A549 (cell line): ENCODE results near the gene HOXC10. TPM values are rescaled to one million over a fixed set of nuclear protein-coding genes. Genes with fewer than 3 reads are reported as not detected.

ENCODE experiments used
- ATAC-seq, 2 experiments: fragments of 200-7000 bp in 1 of 2; fragments of >200 bp in 1 of 2; cut with Nextera tagmentation in 1 of 2; cut with Tn5 transposase in 1 of 2; 3 replicates each; pipeline versions ENCODE4 v1.8.0 to v1.9.1; 2018 to 2020; ENCODE audit warnings: mild to moderate bottlenecking in 1 of 2, moderate library complexity in 1 of 2
- CTCF ChIA-PET: fragments of 300-600 bp; sonication (Branson Sonifier 250); formaldehyde crosslinking; extraction: SDS; loops from one replicate; lab custom pipeline; 2021; ENCODE audit warnings: antibody characterized with exemption, inconsistent platforms; lab: Yijun Ruan, JAX
- POLR2A ChIA-PET: fragments of 350-600 bp; formaldehyde crosslinking; extraction: SDS; loops from one replicate; lab custom pipeline; 2021; ENCODE audit warnings: antibody characterized with exemption, inconsistent platforms; lab: Yijun Ruan, JAX
- DNase-seq, 2 experiments: peaks; one replicate each; pipeline versions ENCODE4 v3.0.0 to v3.0.0-alpha.2; 2011 to 2016; ENCODE audit warnings: low read depth in 1 of 2, low spot score in 1 of 2
- FAIRE-seq: peaks from 2 replicates; lab custom pipeline; 2011; peaks lifted over from hg19 to GRCh38; lab: Jason Lieb, UNC
- H3K27ac ChIP-seq, 2 experiments: fragments of >200 bp; sonication (Bioruptor Twin); formaldehyde crosslinking; 3 replicates each; pipeline ENCODE4 v1.5.1; 2016 to 2017
- H3K4me1 ChIP-seq: fragments of >200 bp; sonication (Bioruptor Twin); formaldehyde crosslinking; 3 replicates; pipeline ENCODE4 v1.6.1; 2016
- H3K4me2 ChIP-seq: fragments of >200 bp; sonication (Bioruptor Twin); formaldehyde crosslinking; 3 replicates; pipeline ENCODE4 v1.6.1; 2016
- H3K4me3 ChIP-seq: fragments of >200 bp; sonication (Bioruptor Twin); formaldehyde crosslinking; 3 replicates; pipeline ENCODE4 v1.5.1; 2016
- H3K9me3 ChIP-seq: fragments of >200 bp; sonication (Bioruptor Twin); formaldehyde crosslinking; 3 replicates; pipeline ENCODE4 v1.6.1; 2016
- BCL3 ChIP-seq: fragments of >200 bp; sonication (Bioruptor Twin); formaldehyde crosslinking; IDR thresholded peaks from 3 replicates; pipeline ENCODE4 v1.6.1; 2016
- CHD2 ChIP-seq: fragments of 150-350 bp; IDR thresholded peaks from 2 replicates; pipeline ENCODE4 v1.6.1; 2014; ENCODE audit warnings: low read length; ENCODE audit not compliant: partially characterized antibody
- CTCF ChIP-seq: fragments of >200 bp; sonication (Bioruptor Twin); formaldehyde crosslinking; IDR thresholded peaks from 3 replicates; pipeline ENCODE4 v1.5.1; 2016
- ELK1 ChIP-seq: fragments of 150-350 bp; IDR thresholded peaks from 2 replicates; pipeline ENCODE4 v1.6.1; 2014; ENCODE audit warnings: low read depth, mild to moderate bottlenecking, low read length
- ESRRA ChIP-seq: fragments of 150-350 bp; IDR thresholded peaks from 2 replicates; pipeline ENCODE4 v1.6.1; 2014; ENCODE audit warnings: mild to moderate bottlenecking, low read length, borderline replicate concordance
- FOSB ChIP-seq: fragments of 250-450 bp; sonication (Bioruptor Pico); IDR thresholded peaks from 2 replicates; pipeline ENCODE4 v1.5.0; 2020; ENCODE audit warnings: mild to moderate bottlenecking, moderate library complexity
- FOXS1 ChIP-seq: fragments of 250-450 bp; sonication (Bioruptor Pico); IDR thresholded peaks from 2 replicates; pipeline ENCODE4 v1.5.0; 2020; ENCODE audit warnings: mild to moderate bottlenecking, moderate library complexity
- GATA3 ChIP-seq: IDR thresholded peaks from 2 replicates; pipeline ENCODE4 v1.6.1; 2012; ENCODE audit warnings: borderline replicate concordance
- HES2 ChIP-seq: fragments of >200 bp; sonication (Bioruptor Twin); formaldehyde crosslinking; IDR thresholded peaks from 2 replicates; pipeline ENCODE4 v1.6.1; 2016
- JUN ChIP-seq, 2 experiments: fragments of >200 bp; sonication (Bioruptor Twin); formaldehyde crosslinking; IDR thresholded peaks; 2 replicates in 1 of 2; 3 replicates in 1 of 2; pipeline ENCODE4 v1.6.1; 2016 to 2017
- KDM5A ChIP-seq: fragments of 200-600 bp; sonication (generic); IDR thresholded peaks from 2 replicates; pipeline ENCODE4 v1.6.1; 2016; ENCODE audit warnings: antibody characterized with exemption, mild to moderate bottlenecking
- MYC ChIP-seq: IDR thresholded peaks from 2 replicates; pipeline ENCODE4 v1.6.1; 2012; ENCODE audit warnings: mild to moderate bottlenecking, inconsistent platforms, low read length, improper control_type of control experiment, borderline replicate concordance
- RARB ChIP-seq: fragments of 250-450 bp; sonication (Bioruptor Pico); IDR thresholded peaks from 2 replicates; pipeline ENCODE4 v1.8.0; 2021; ENCODE audit warnings: mild to moderate bottlenecking, moderate library complexity
- RCOR1 ChIP-seq: fragments of 150-350 bp; IDR thresholded peaks from 2 replicates; pipeline ENCODE4 v1.6.1; 2014; ENCODE audit warnings: antibody characterized with exemption, low read length, low read depth
- REST ChIP-seq: fragments of 200-600 bp; sonication (generic); IDR thresholded peaks from 2 replicates; pipeline ENCODE4 v1.6.1; 2016; ENCODE audit warnings: antibody characterized with exemption, mild to moderate bottlenecking, moderate library complexity
- SMC3 ChIP-seq: fragments of >200 bp; sonication (Bioruptor Twin); formaldehyde crosslinking; IDR thresholded peaks from 3 replicates; pipeline ENCODE4 v1.6.1; 2018; ENCODE audit warnings: inconsistent platforms
- TP53 ChIP-seq: fragments of 250-450 bp; sonication (Bioruptor Pico); IDR thresholded peaks from 2 replicates; pipeline ENCODE4 v1.5.0; 2021; ENCODE audit warnings: mild to moderate bottlenecking, moderate library complexity
- ZNF302 ChIP-seq: fragments of 250-450 bp; sonication (Bioruptor Pico); IDR thresholded peaks from 2 replicates; pipeline ENCODE4 v1.9.0; 2021; ENCODE audit warnings: inconsistent platforms, mild to moderate bottlenecking, moderate library complexity
- WGBS: methylation state at CpG from one replicate; pipeline ENCODE4 v1.1.6; 2017; ENCODE audit errors: missing lambda C conversion rate; 5-methylcytosine and 5-hydroxymethylcytosine counted together
- polyA plus RNA-seq, 4 experiments: library from polyadenylated mRNA; depleted of rRNA in 3 of 4; stranded (reverse); fragments of >200 nt; fragmentation: RNase III in 1 of 4; extraction: RNeasy Plus Mini Kit Qiagen cat#74134 plus additional on column Dnase treatment in 1 of 4; gene quantifications; 2 replicates in 3 of 4; 3 replicates in 1 of 4; pipeline ENCODE4 v1.2.3, GENCODE V29; 2011 to 2017

Gene HOXC10
- polyA plus RNA-seq, 2 of the 4 experiments (the other 2 are of a cell fraction), result 2.9 to 3.2 TPM

GRCh38 chr12:54026640-54027441 lies 41.9 kb downstream of the HOXC10 start (continued):
- TF ChIP-seq CTCF, result no peak
- TF ChIP-seq BCL3, result no peak
- TF ChIP-seq RARB (CRISPR knock-in tag), result no peak
- TF ChIP-seq ZNF302, result no peak

- ATAC-seq, result no peak
- Histone ChIP-seq H3K4me3 (no peak overlapping the region), H3K9me3 (no peaks in the 10 kb centered on the region), H3K4me1 (peaks cover 21% of the 10 kb centered on the region)
- no peak for FAIRE-seq
- TF ChIP-seq JUN (IDR thresholded peaks at IDR 0.05) (no peak), GATA3 (no peak), FOXS1 (CRISPR knock-in tag) (no peak), ESRRA (no peak), KDM5A (no peak), HES2 (no peak), REST (no peak), ELK1 (no peak), CHD2 (no peak), FOSB (CRISPR knock-in tag) (no peak), MYC (no peak), BCL3 (no peak), SMC3 (no peak), RCOR1 (no peak), TP53 (CRISPR knock-in tag) (no peak)
- TF ChIP-seq, all 56 proteins: peak for 0
- POLR2A ChIA-PET, result interaction anchor here (1.2 to 2.4 kb wide), 3 partner anchors 10 to 161 kb away, joined by 5 to 19 read pairs (median 6); partner anchors contain the start of genes HOXC8 and SMUG1
- CTCF ChIA-PET, result interaction anchor here (0.7 to 27.9 kb wide), 12 partner anchors 7 to 189 kb away, joined by 3 to 476 read pairs (median 7); partner anchors contain the start of genes HOXC10 and SMUG1
- H3K4me2 ChIP-seq, result peak overlapping the region; percentile 96
- WGBS, result 87% methylated on average over 3 of the region's 3 CpGs
- DNase-seq, result no peak
- peak overlapping the region in 1 of 2 experiments; percentile 79; a peak in 2 of 6 replicates for H3K27ac ChIP-seq
Observed at GRCh38 chr12:54027442-54027786, 42.5 kb downstream of the HOXC10 start.
